Peyer's patch (tissue), 4 donors: Measurements from ENCODE around the gene COX6B2.

Experiments
- POLR2A ChIP-seq, 2 donors: fragments of 450-650 bp; IDR thresholded peaks; one replicate each; pipeline ENCODE4 v1.5.1; 2017; ENCODE audit warnings: antibody characterized with exemption in 2 of 2, mild to moderate bottlenecking in 2 of 2, moderate library complexity in 2 of 2
- TF ChIP-seq, protein P1 (sequence below), 6 experiments: fragments of 450-650 bp in 4 of 6; fragments of 200-600 bp in 2 of 6; sonication (generic) in 1 of 6; IDR thresholded peaks; one replicate each; pipeline ENCODE4 v1.5.1; 2017 to 2019; ENCODE audit warnings: antibody characterized with exemption in 6 of 6, mild to moderate bottlenecking in 3 of 6, moderate library complexity in 1 of 6

DNA sequence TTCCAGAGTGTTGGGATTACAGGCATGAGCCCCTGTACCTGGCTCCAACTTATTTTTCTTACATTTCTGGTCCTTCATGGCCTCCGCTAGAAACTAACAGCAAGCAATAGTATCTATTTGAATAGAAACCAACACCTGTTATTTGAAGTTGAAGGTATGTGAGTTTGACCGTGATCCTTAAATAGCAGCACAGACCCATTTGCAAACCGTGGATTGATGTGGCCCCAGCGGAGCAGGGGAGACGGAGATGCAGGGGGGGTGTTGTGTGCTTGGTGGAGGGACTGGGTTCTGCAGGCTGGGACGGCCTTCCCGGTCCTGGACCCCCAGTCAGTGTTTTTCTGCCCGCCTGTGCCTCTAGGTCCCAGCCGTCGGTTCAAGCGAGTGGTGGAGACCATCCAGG is 46.2 kb downstream of the COX6B2 start:
- TF ChIP-seq, protein P1, sequence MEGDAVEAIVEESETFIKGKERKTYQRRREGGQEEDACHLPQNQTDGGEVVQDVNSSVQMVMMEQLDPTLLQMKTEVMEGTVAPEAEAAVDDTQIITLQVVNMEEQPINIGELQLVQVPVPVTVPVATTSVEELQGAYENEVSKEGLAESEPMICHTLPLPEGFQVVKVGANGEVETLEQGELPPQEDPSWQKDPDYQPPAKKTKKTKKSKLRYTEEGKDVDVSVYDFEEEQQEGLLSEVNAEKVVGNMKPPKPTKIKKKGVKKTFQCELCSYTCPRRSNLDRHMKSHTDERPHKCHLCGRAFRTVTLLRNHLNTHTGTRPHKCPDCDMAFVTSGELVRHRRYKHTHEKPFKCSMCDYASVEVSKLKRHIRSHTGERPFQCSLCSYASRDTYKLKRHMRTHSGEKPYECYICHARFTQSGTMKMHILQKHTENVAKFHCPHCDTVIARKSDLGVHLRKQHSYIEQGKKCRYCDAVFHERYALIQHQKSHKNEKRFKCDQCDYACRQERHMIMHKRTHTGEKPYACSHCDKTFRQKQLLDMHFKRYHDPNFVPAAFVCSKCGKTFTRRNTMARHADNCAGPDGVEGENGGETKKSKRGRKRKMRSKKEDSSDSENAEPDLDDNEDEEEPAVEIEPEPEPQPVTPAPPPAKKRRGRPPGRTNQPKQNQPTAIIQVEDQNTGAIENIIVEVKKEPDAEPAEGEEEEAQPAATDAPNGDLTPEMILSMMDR (IDR thresholded peaks at IDR 0.05): no peak
- no peak for TF ChIP-seq POLR2A (IDR thresholded peaks at IDR 0.05)
